H9 (cell line): ENCODE measurements around the gene DNAJB5. TPM values are rescaled to one million over a fixed set of nuclear protein-coding genes. Genes with fewer than 3 reads are reported as not detected.

ENCODE experiments used
- DNase-seq: peaks from one replicate; pipeline ENCODE4 v3.0.0-alpha.2; 2017
- H2AFZ ChIP-seq: one replicate; pipeline ENCODE4 v1.6.1; 2013; ENCODE audit warnings: mild to moderate bottlenecking, low read length, control low read depth, moderate library complexity
- H2AK5ac ChIP-seq: 2 replicates; pipeline ENCODE4 v1.6.1; 2013; ENCODE audit warnings: low read length, control low read depth, mixed read lengths; ENCODE audit not compliant: insufficient read length
- H2BK120ac ChIP-seq: one replicate; pipeline ENCODE4 v1.6.1; 2013; ENCODE audit warnings: low read depth, mild to moderate bottlenecking, low read length, control low read depth, inconsistent platforms; ENCODE audit not compliant: poor library complexity, severe bottlenecking
- H2BK12ac ChIP-seq: 2 replicates; pipeline ENCODE4 v1.6.1; 2013; ENCODE audit warnings: low read length, control low read depth, mixed read lengths, low read depth; ENCODE audit not compliant: insufficient read length
- H2BK15ac ChIP-seq: 2 replicates; pipeline ENCODE4 v1.6.1; 2013; ENCODE audit warnings: low read depth, low read length, control low read depth
- H2BK20ac ChIP-seq: one replicate; pipeline ENCODE4 v1.6.1; 2013; ENCODE audit warnings: low read depth, mild to moderate bottlenecking, low read length, control low read depth, inconsistent platforms; ENCODE audit not compliant: poor library complexity, severe bottlenecking
- H2BK5ac ChIP-seq: 2 replicates; pipeline ENCODE4 v1.6.1; 2013; ENCODE audit warnings: low read length, control low read depth, mixed read lengths; ENCODE audit not compliant: insufficient read length
- H3K14ac ChIP-seq: 2 replicates; pipeline ENCODE4 v1.6.1; 2013; ENCODE audit warnings: low read length, control low read depth; ENCODE audit not compliant: insufficient read depth
- H3K18ac ChIP-seq: 2 replicates; pipeline ENCODE4 v1.6.1; 2013; ENCODE audit warnings: low read depth, mild to moderate bottlenecking, mixed read lengths, low read length, control low read depth; ENCODE audit not compliant: insufficient read length
- H3K23ac ChIP-seq: 2 replicates; pipeline ENCODE4 v1.6.1; 2013; ENCODE audit warnings: low read length, control low read depth, mixed read lengths, low read depth; ENCODE audit not compliant: insufficient read length
- H3K23me2 ChIP-seq: 2 replicates; pipeline ENCODE4 v1.6.1; 2013; ENCODE audit warnings: low read depth, mild to moderate bottlenecking, mixed read lengths, low read length, control low read depth; ENCODE audit not compliant: insufficient read length, poor library complexity, severe bottlenecking
- H3K27ac ChIP-seq: 2 replicates; pipeline ENCODE4 v1.5.1; 2013; ENCODE audit warnings: low read length, control low read depth, mixed read lengths, low read depth; ENCODE audit not compliant: insufficient read length
- H3K27me3 ChIP-seq: 2 replicates; pipeline ENCODE4 v1.6.1; 2013; ENCODE audit warnings: low read length, control low read depth, inconsistent platforms; ENCODE audit not compliant: insufficient read depth
- H3K4ac ChIP-seq: 2 replicates; pipeline ENCODE4 v1.6.1; 2013; ENCODE audit warnings: low read depth, mild to moderate bottlenecking, control low read depth, inconsistent platforms, low read length, moderate library complexity
- H3K4me1 ChIP-seq: 2 replicates; pipeline ENCODE4 v1.6.1; 2013; ENCODE audit warnings: low read length, control low read depth, inconsistent platforms; ENCODE audit not compliant: insufficient read depth
- H3K4me2 ChIP-seq: 2 replicates; pipeline ENCODE4 v1.6.1; 2013; ENCODE audit warnings: low read length, control low read depth, mixed read lengths; ENCODE audit not compliant: insufficient read length, insufficient read depth
- H3K56ac ChIP-seq: 2 replicates; pipeline ENCODE4 v1.6.1; 2013; ENCODE audit warnings: low read depth, mild to moderate bottlenecking, mixed read lengths, low read length, control low read depth; ENCODE audit not compliant: insufficient read length
- H3K79me1 ChIP-seq: 2 replicates; pipeline ENCODE4 v1.6.1; 2013; ENCODE audit warnings: low read depth, mild to moderate bottlenecking, moderate library complexity, low read length, control low read depth, inconsistent platforms; ENCODE audit not compliant: insufficient read depth, poor library complexity, severe bottlenecking
- H3K79me2 ChIP-seq: 2 replicates; pipeline ENCODE4 v1.6.1; 2013; ENCODE audit warnings: low read length, control low read depth, inconsistent platforms; ENCODE audit not compliant: insufficient read depth
- H3K9ac ChIP-seq: 2 replicates; pipeline ENCODE4 v1.6.1; 2013; ENCODE audit warnings: low read length, control low read depth, mixed read lengths; ENCODE audit not compliant: insufficient read length; ENCODE audit errors: extremely low read depth
- H3K9me3 ChIP-seq: one replicate; pipeline ENCODE4 v1.6.1; 2013; ENCODE audit warnings: low read depth, low read length, inconsistent platforms; ENCODE audit not compliant: control insufficient read depth
- H3T11ph ChIP-seq: one replicate; pipeline ENCODE4 v1.6.1; 2013; ENCODE audit warnings: mild to moderate bottlenecking, low read length, control low read depth, inconsistent platforms
- H4K20me1 ChIP-seq: one replicate; pipeline ENCODE4 v1.6.1; 2013; ENCODE audit not compliant: control insufficient read depth, insufficient read length, insufficient read depth
- H4K5ac ChIP-seq: 2 replicates; pipeline ENCODE4 v1.6.1; 2013; ENCODE audit warnings: low read depth, mild to moderate bottlenecking, mixed read lengths, low read length, control low read depth; ENCODE audit not compliant: insufficient read length
- H4K8ac ChIP-seq: replicated peaks from 2 replicates; pipeline ENCODE4 v1.6.1; 2013; ENCODE audit warnings: low read length, control low read depth, mixed read lengths, low read depth; ENCODE audit not compliant: insufficient read length
- H4K91ac ChIP-seq: 2 replicates; pipeline ENCODE4 v1.6.1; 2013; ENCODE audit warnings: low read depth, mild to moderate bottlenecking, moderate library complexity, mixed read lengths, low read length, control low read depth; ENCODE audit not compliant: insufficient read length
- H3K27ac Mint-ChIP-seq, 3 experiments: 2 replicates in 2 of 3; 3 replicates in 1 of 3; pipeline ENCODE4 v1.8.0; 2020 to 2021; ENCODE audit warnings: mixed read lengths in 3 of 3, mild to moderate bottlenecking in 1 of 3, moderate library complexity in 1 of 3
- H3K27me3 Mint-ChIP-seq: 2 replicates; pipeline ENCODE4 v1.8.0; 2021; ENCODE audit warnings: low read depth, mild to moderate bottlenecking, moderate library complexity, mixed read lengths
- H3K36me3 Mint-ChIP-seq, 3 experiments: 2 replicates in 2 of 3; 3 replicates in 1 of 3; pipeline ENCODE4 v1.8.0; 2020 to 2021; ENCODE audit warnings: low read depth in 3 of 3, mixed read lengths in 3 of 3; ENCODE audit not compliant: insufficient read depth in 1 of 3
- H3K4me1 Mint-ChIP-seq, 2 experiments: 2 replicates each; pipeline ENCODE4 v1.8.0; 2020; ENCODE audit warnings: mixed read lengths in 2 of 2
- H3K4me3 Mint-ChIP-seq, 2 experiments: 2 replicates in 1 of 2; 3 replicates in 1 of 2; pipeline ENCODE4 v1.8.0; 2020 to 2021; ENCODE audit warnings: mild to moderate bottlenecking in 2 of 2, mixed read lengths in 2 of 2, moderate library complexity in 1 of 2
- H3K9me3 Mint-ChIP-seq, 2 experiments: 2 replicates in 1 of 2; 3 replicates in 1 of 2; pipeline ENCODE4 v1.8.0; 2020; ENCODE audit warnings: mild to moderate bottlenecking in 2 of 2, mixed read lengths in 2 of 2, moderate library complexity in 1 of 2
- WGBS: extraction: QIAGEN DNeasy Blood & Tissue Kit; methylation state at CpG from one replicate; pipeline ENCODE4 v1.1.7; 2013; ENCODE audit warnings: missing lambda C conversion rate, low lambda C conversion rate, mixed read lengths; ENCODE audit not compliant: insufficient read length; ENCODE audit errors: extremely low coverage; 5-methylcytosine and 5-hydroxymethylcytosine counted together
- total RNA-seq: library from RNA; stranded (reverse); gene quantifications from 2 replicates; pipeline ENCODE4 v1.2.1, GENCODE V29; 2021
- TF ChIP-seq, protein P1 (sequence below): fragments of 200-600 bp; sonication (generic); conservative IDR thresholded peaks from 3 replicates; pipeline ENCODE4 v1.8.0; 2021; ENCODE audit warnings: antibody characterized with exemption, mild to moderate bottlenecking

The DNAJB5 gene
- total RNA-seq, 1 experiment from 2014 or later = 38.9 TPM

DNA sequence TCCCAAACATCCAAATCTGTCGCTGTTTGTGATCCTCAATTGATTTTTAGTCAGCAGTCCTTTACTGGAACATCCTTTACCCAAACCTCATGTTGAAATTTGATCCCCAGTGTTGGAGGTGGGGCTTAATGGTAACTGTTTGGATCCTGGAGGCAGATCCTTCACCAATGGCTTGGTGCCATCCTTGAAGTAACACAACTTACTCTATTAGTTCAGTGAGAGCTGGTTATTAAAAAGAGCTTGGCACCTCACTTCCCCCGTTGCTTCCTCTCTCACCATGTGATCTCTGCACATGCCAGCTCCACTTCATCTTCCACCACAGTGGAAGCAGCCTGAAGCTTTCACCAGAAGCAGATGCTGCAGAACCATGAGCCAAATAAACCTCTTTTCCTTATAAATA lies 40.3 kb downstream of the DNAJB5 start:
- H3K79me1 ChIP-seq = no peaks in the 10 kb centered on the region
- H3K27me3 Mint-ChIP-seq = no peaks in the 10 kb centered on the region
- H3K9me3 Mint-ChIP-seq = peaks cover 23 to 25% of the 10 kb centered on the region in 2 experiments; a peak in 4 of 5 replicates
- H3K23me2 ChIP-seq = no peaks in the 10 kb centered on the region
- H3K4me1 ChIP-seq = no peaks in the 10 kb centered on the region; the same call in 1 of the 2 replicates
- no peak overlapping the region for H3K23ac ChIP-seq
- H2BK120ac ChIP-seq = no peak overlapping the region
- no peak overlapping the region for H4K8ac ChIP-seq
- H3K27me3 ChIP-seq = no peaks in the 10 kb centered on the region
- no peak overlapping the region for H4K91ac ChIP-seq
- H3K9me3 ChIP-seq = peaks cover 20% of the 10 kb centered on the region
- no peak overlapping the region for H3K4me2 ChIP-seq
- H3K56ac ChIP-seq = no peak overlapping the region
- no peak overlapping the region for H3K9ac ChIP-seq
- H2BK15ac ChIP-seq = no peak overlapping the region
- H2BK5ac ChIP-seq = no peak overlapping the region
- no peaks in the 10 kb centered on the region for H4K20me1 ChIP-seq
- H3T11ph ChIP-seq = no peak overlapping the region
- H3K4me3 Mint-ChIP-seq = no peak overlapping the region
- TF ChIP-seq, protein P1, sequence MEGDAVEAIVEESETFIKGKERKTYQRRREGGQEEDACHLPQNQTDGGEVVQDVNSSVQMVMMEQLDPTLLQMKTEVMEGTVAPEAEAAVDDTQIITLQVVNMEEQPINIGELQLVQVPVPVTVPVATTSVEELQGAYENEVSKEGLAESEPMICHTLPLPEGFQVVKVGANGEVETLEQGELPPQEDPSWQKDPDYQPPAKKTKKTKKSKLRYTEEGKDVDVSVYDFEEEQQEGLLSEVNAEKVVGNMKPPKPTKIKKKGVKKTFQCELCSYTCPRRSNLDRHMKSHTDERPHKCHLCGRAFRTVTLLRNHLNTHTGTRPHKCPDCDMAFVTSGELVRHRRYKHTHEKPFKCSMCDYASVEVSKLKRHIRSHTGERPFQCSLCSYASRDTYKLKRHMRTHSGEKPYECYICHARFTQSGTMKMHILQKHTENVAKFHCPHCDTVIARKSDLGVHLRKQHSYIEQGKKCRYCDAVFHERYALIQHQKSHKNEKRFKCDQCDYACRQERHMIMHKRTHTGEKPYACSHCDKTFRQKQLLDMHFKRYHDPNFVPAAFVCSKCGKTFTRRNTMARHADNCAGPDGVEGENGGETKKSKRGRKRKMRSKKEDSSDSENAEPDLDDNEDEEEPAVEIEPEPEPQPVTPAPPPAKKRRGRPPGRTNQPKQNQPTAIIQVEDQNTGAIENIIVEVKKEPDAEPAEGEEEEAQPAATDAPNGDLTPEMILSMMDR = no peak
- H3K18ac ChIP-seq = no peak overlapping the region
- H3K27ac Mint-ChIP-seq = no peak overlapping the region; a peak in 1 of 7 replicates
- H3K14ac ChIP-seq = no peak overlapping the region
- H3K36me3 Mint-ChIP-seq = peaks cover 17 to 33% (median 28%) of the 10 kb centered on the region in 3 experiments
- no peak for DNase-seq
- peaks cover 30 to 31% of the 10 kb centered on the region in 2 experiments for H3K4me1 Mint-ChIP-seq
- H2AK5ac ChIP-seq = no peak overlapping the region
- no peak overlapping the region for H3K27ac ChIP-seq
- no peak overlapping the region for H2BK20ac ChIP-seq
- no peaks in the 10 kb centered on the region for H3K79me2 ChIP-seq
- no peak overlapping the region for H3K4ac ChIP-seq
- no peak overlapping the region for H2AFZ ChIP-seq
- H2BK12ac ChIP-seq = no peak overlapping the region
- H4K5ac ChIP-seq = no peak overlapping the region
- no CpG with 5 or more reads among the region's 2 CpGs for WGBS
